H9 (cell line): Measurements from ENCODE around the gene ZNF680. TPM values are rescaled to one million over a fixed set of nuclear protein-coding genes. Genes with fewer than 3 reads are reported as not detected.
"Not testable (repeated sequence)": the region's sequence is repeated elsewhere in the genome, so short reads cannot be mapped to it uniquely, and the experiment has no call there.

Experiments used
- DNase-seq: peaks from one replicate; pipeline ENCODE4 v3.0.0-alpha.2; 2017
- H2AFZ ChIP-seq: one replicate; pipeline ENCODE4 v1.6.1; 2013; ENCODE audit warnings: mild to moderate bottlenecking, low read length, control low read depth, moderate library complexity
- H2AK5ac ChIP-seq: 2 replicates; pipeline ENCODE4 v1.6.1; 2013; ENCODE audit warnings: low read length, control low read depth, mixed read lengths; ENCODE audit not compliant: insufficient read length
- H2BK120ac ChIP-seq: one replicate; pipeline ENCODE4 v1.6.1; 2013; ENCODE audit warnings: low read depth, mild to moderate bottlenecking, low read length, control low read depth, inconsistent platforms; ENCODE audit not compliant: poor library complexity, severe bottlenecking
- H2BK12ac ChIP-seq: 2 replicates; pipeline ENCODE4 v1.6.1; 2013; ENCODE audit warnings: low read length, control low read depth, mixed read lengths, low read depth; ENCODE audit not compliant: insufficient read length
- H2BK15ac ChIP-seq: 2 replicates; pipeline ENCODE4 v1.6.1; 2013; ENCODE audit warnings: low read depth, low read length, control low read depth
- H2BK20ac ChIP-seq: one replicate; pipeline ENCODE4 v1.6.1; 2013; ENCODE audit warnings: low read depth, mild to moderate bottlenecking, low read length, control low read depth, inconsistent platforms; ENCODE audit not compliant: poor library complexity, severe bottlenecking
- H2BK5ac ChIP-seq: 2 replicates; pipeline ENCODE4 v1.6.1; 2013; ENCODE audit warnings: low read length, control low read depth, mixed read lengths; ENCODE audit not compliant: insufficient read length
- H3K14ac ChIP-seq: 2 replicates; pipeline ENCODE4 v1.6.1; 2013; ENCODE audit warnings: low read length, control low read depth; ENCODE audit not compliant: insufficient read depth
- H3K18ac ChIP-seq: 2 replicates; pipeline ENCODE4 v1.6.1; 2013; ENCODE audit warnings: low read depth, mild to moderate bottlenecking, mixed read lengths, low read length, control low read depth; ENCODE audit not compliant: insufficient read length
- H3K23ac ChIP-seq: 2 replicates; pipeline ENCODE4 v1.6.1; 2013; ENCODE audit warnings: low read length, control low read depth, mixed read lengths, low read depth; ENCODE audit not compliant: insufficient read length
- H3K23me2 ChIP-seq: 2 replicates; pipeline ENCODE4 v1.6.1; 2013; ENCODE audit warnings: low read depth, mild to moderate bottlenecking, mixed read lengths, low read length, control low read depth; ENCODE audit not compliant: insufficient read length, poor library complexity, severe bottlenecking
- H3K27ac ChIP-seq: 2 replicates; pipeline ENCODE4 v1.5.1; 2013; ENCODE audit warnings: low read length, control low read depth, mixed read lengths, low read depth; ENCODE audit not compliant: insufficient read length
- H3K27me3 ChIP-seq: 2 replicates; pipeline ENCODE4 v1.6.1; 2013; ENCODE audit warnings: low read length, control low read depth, inconsistent platforms; ENCODE audit not compliant: insufficient read depth
- H3K4ac ChIP-seq: 2 replicates; pipeline ENCODE4 v1.6.1; 2013; ENCODE audit warnings: low read depth, mild to moderate bottlenecking, control low read depth, inconsistent platforms, low read length, moderate library complexity
- H3K4me1 ChIP-seq: 2 replicates; pipeline ENCODE4 v1.6.1; 2013; ENCODE audit warnings: low read length, control low read depth, inconsistent platforms; ENCODE audit not compliant: insufficient read depth
- H3K4me2 ChIP-seq: 2 replicates; pipeline ENCODE4 v1.6.1; 2013; ENCODE audit warnings: low read length, control low read depth, mixed read lengths; ENCODE audit not compliant: insufficient read length, insufficient read depth
- H3K56ac ChIP-seq: 2 replicates; pipeline ENCODE4 v1.6.1; 2013; ENCODE audit warnings: low read depth, mild to moderate bottlenecking, mixed read lengths, low read length, control low read depth; ENCODE audit not compliant: insufficient read length
- H3K79me1 ChIP-seq: 2 replicates; pipeline ENCODE4 v1.6.1; 2013; ENCODE audit warnings: low read depth, mild to moderate bottlenecking, moderate library complexity, low read length, control low read depth, inconsistent platforms; ENCODE audit not compliant: insufficient read depth, poor library complexity, severe bottlenecking
- H3K79me2 ChIP-seq: 2 replicates; pipeline ENCODE4 v1.6.1; 2013; ENCODE audit warnings: low read length, control low read depth, inconsistent platforms; ENCODE audit not compliant: insufficient read depth
- H3K9ac ChIP-seq: 2 replicates; pipeline ENCODE4 v1.6.1; 2013; ENCODE audit warnings: low read length, control low read depth, mixed read lengths; ENCODE audit not compliant: insufficient read length; ENCODE audit errors: extremely low read depth
- H3K9me3 ChIP-seq: one replicate; pipeline ENCODE4 v1.6.1; 2013; ENCODE audit warnings: low read depth, low read length, inconsistent platforms; ENCODE audit not compliant: control insufficient read depth
- H3T11ph ChIP-seq: one replicate; pipeline ENCODE4 v1.6.1; 2013; ENCODE audit warnings: mild to moderate bottlenecking, low read length, control low read depth, inconsistent platforms
- H4K20me1 ChIP-seq: one replicate; pipeline ENCODE4 v1.6.1; 2013; ENCODE audit not compliant: control insufficient read depth, insufficient read length, insufficient read depth
- H4K5ac ChIP-seq: 2 replicates; pipeline ENCODE4 v1.6.1; 2013; ENCODE audit warnings: low read depth, mild to moderate bottlenecking, mixed read lengths, low read length, control low read depth; ENCODE audit not compliant: insufficient read length
- H4K8ac ChIP-seq: replicated peaks from 2 replicates; pipeline ENCODE4 v1.6.1; 2013; ENCODE audit warnings: low read length, control low read depth, mixed read lengths, low read depth; ENCODE audit not compliant: insufficient read length
- H4K91ac ChIP-seq: 2 replicates; pipeline ENCODE4 v1.6.1; 2013; ENCODE audit warnings: low read depth, mild to moderate bottlenecking, moderate library complexity, mixed read lengths, low read length, control low read depth; ENCODE audit not compliant: insufficient read length
- H3K27ac Mint-ChIP-seq, 3 experiments: 2 replicates in 2 of 3; 3 replicates in 1 of 3; pipeline ENCODE4 v1.8.0; 2020 to 2021; ENCODE audit warnings: mixed read lengths in 3 of 3, mild to moderate bottlenecking in 1 of 3, moderate library complexity in 1 of 3
- H3K27me3 Mint-ChIP-seq: 2 replicates; pipeline ENCODE4 v1.8.0; 2021; ENCODE audit warnings: low read depth, mild to moderate bottlenecking, moderate library complexity, mixed read lengths
- H3K36me3 Mint-ChIP-seq, 3 experiments: 2 replicates in 2 of 3; 3 replicates in 1 of 3; pipeline ENCODE4 v1.8.0; 2020 to 2021; ENCODE audit warnings: low read depth in 3 of 3, mixed read lengths in 3 of 3; ENCODE audit not compliant: insufficient read depth in 1 of 3
- H3K4me1 Mint-ChIP-seq, 2 experiments: 2 replicates each; pipeline ENCODE4 v1.8.0; 2020; ENCODE audit warnings: mixed read lengths in 2 of 2
- H3K4me3 Mint-ChIP-seq, 2 experiments: 2 replicates in 1 of 2; 3 replicates in 1 of 2; pipeline ENCODE4 v1.8.0; 2020 to 2021; ENCODE audit warnings: mild to moderate bottlenecking in 2 of 2, mixed read lengths in 2 of 2, moderate library complexity in 1 of 2
- H3K9me3 Mint-ChIP-seq, 2 experiments: 2 replicates in 1 of 2; 3 replicates in 1 of 2; pipeline ENCODE4 v1.8.0; 2020; ENCODE audit warnings: mild to moderate bottlenecking in 2 of 2, mixed read lengths in 2 of 2, moderate library complexity in 1 of 2
- CTCF ChIP-seq: fragments of 200-600 bp; sonication (generic); conservative IDR thresholded peaks from 3 replicates; pipeline ENCODE4 v1.8.0; 2021; ENCODE audit warnings: antibody characterized with exemption, mild to moderate bottlenecking
- WGBS: extraction: QIAGEN DNeasy Blood & Tissue Kit; methylation state at CpG from one replicate; pipeline ENCODE4 v1.1.7; 2013; ENCODE audit warnings: missing lambda C conversion rate, low lambda C conversion rate, mixed read lengths; ENCODE audit not compliant: insufficient read length; ENCODE audit errors: extremely low coverage; 5-methylcytosine and 5-hydroxymethylcytosine counted together
- total RNA-seq: library from RNA; stranded (reverse); gene quantifications from 2 replicates; pipeline ENCODE4 v1.2.1, GENCODE V29; 2021

Gene ZNF680
- total RNA-seq, 1 experiment from 2014 or later: 21.3 TPM

GRCh38 chr7:64574540-64575099 lies 11.7 kb upstream of the ZNF680 start:
- no peak overlapping the region for H2BK5ac ChIP-seq
- H2AFZ ChIP-seq: no peak overlapping the region
- H3K9ac ChIP-seq: no peak overlapping the region
- H4K91ac ChIP-seq: no peak overlapping the region
- Mint-ChIP-seq H3K4me1 (no peaks in the 10 kb centered on the region), H3K4me3 (no peak overlapping the region), H3K9me3 (peaks cover 82 to 92% of the 10 kb centered on the region in 2 experiments), H3K27ac (no peak overlapping the region), H3K36me3 (peaks cover 4 to 13% (median 6%) of the 10 kb centered on the region in 3 experiments; a peak in 5 of 7 replicates), H3K27me3 (0 out of 2 replicates have a peak, but pooled peaks cover 3% of the 10 kb centered on the region)
- H3K23me2 ChIP-seq: no peaks in the 10 kb centered on the region
- H3T11ph ChIP-seq: no peak overlapping the region
- no peak overlapping the region for H3K14ac ChIP-seq
- H4K20me1 ChIP-seq: no peaks in the 10 kb centered on the region
- H3K27ac ChIP-seq: no peak overlapping the region
- no peak overlapping the region for H2BK12ac ChIP-seq
- H3K18ac ChIP-seq: no peak overlapping the region
- no peak overlapping the region for H2BK20ac ChIP-seq
- TF ChIP-seq CTCF: no peak
- no peak overlapping the region for H4K5ac ChIP-seq
- no peak overlapping the region for H3K4me2 ChIP-seq
- H3K9me3 ChIP-seq: peaks cover 46% of the 10 kb centered on the region
- no peak overlapping the region for H2BK15ac ChIP-seq
- H3K79me2 ChIP-seq: no peaks in the 10 kb centered on the region
- WGBS: no CpG with 5 or more reads among the region's 20 CpGs
- no peaks in the 10 kb centered on the region for H3K27me3 ChIP-seq
- H3K23ac ChIP-seq: no peak overlapping the region
- no peaks in the 10 kb centered on the region for H3K79me1 ChIP-seq
- H3K4me1 ChIP-seq: no peaks in the 10 kb centered on the region
- DNase-seq: no peak
- H2AK5ac ChIP-seq: no peak overlapping the region
- no peak overlapping the region for H3K56ac ChIP-seq
- no peak overlapping the region for H3K4ac ChIP-seq
- H4K8ac ChIP-seq: no peak overlapping the region
- H2BK120ac ChIP-seq: no peak overlapping the region

GRCh38 chr7:64570284-64570605 lies 7.4 kb upstream of the ZNF680 start:
- not testable (repeated sequence) for H3K4me1 ChIP-seq, H2BK12ac ChIP-seq, H4K5ac ChIP-seq, H4K20me1 ChIP-seq, H3K4me3 Mint-ChIP-seq, H3K23ac ChIP-seq, H3T11ph ChIP-seq, H2AFZ ChIP-seq, H2BK5ac ChIP-seq, DNase-seq, H3K27me3 ChIP-seq, H3K4ac ChIP-seq, H2AK5ac ChIP-seq, H4K8ac ChIP-seq, H2BK20ac ChIP-seq, H2BK15ac ChIP-seq, H3K4me2 ChIP-seq, H3K9ac ChIP-seq, H3K4me1 Mint-ChIP-seq, H3K27ac ChIP-seq, H3K14ac ChIP-seq, H3K18ac ChIP-seq, H3K27ac Mint-ChIP-seq, H3K27me3 Mint-ChIP-seq, H2BK120ac ChIP-seq, H4K91ac ChIP-seq, H3K79me1 ChIP-seq, H3K79me2 ChIP-seq, H3K56ac ChIP-seq, H3K23me2 ChIP-seq
- H3K9me3 ChIP-seq: peaks cover 48% of the 10 kb centered on the region
- Mint-ChIP-seq H3K36me3 (peaks cover 8 to 13% (median 12%) of the 10 kb centered on the region in 3 experiments), H3K9me3 (peaks cover 82 to 87% of the 10 kb centered on the region in 2 experiments)
- WGBS: no CpG with 5 or more reads among the region's 30 CpGs
